HFF-Myc (cell line): ENCODE data around the gene WNK2.

ENCODE experiments used
- DNase-seq: peaks from one replicate; pipeline ENCODE4 v3.0.0-alpha.2; 2011; ENCODE audit warnings: low read depth; ENCODE audit errors: extremely low read depth
- H3K4me3 ChIP-seq: replicated peaks from 2 replicates; pipeline ENCODE4 v1.5.1; 2011; ENCODE audit warnings: low read depth, mild to moderate bottlenecking, control low read depth, low read length
- CTCF ChIP-seq: IDR thresholded peaks from 2 replicates; pipeline ENCODE4 v1.5.1; 2012; ENCODE audit warnings: mild to moderate bottlenecking, low read depth, low read length, control low read depth; ENCODE audit errors: missing control alignments

The WNK2 gene

GRCh38 chr9:93258419-93258817 lies 74.5 kb downstream of the WNK2 start:
- DNase-seq: no peak
- no peak overlapping the region for H3K4me3 ChIP-seq
- TF ChIP-seq CTCF: no peak

- no peak for DNase-seq
- H3K4me3 ChIP-seq: no peak overlapping the region
- TF ChIP-seq CTCF: no peak
Measured at GRCh38 chr9:93258818-93259489, 75.0 kb downstream of the WNK2 start.

GRCh38 chr9:93259490-93260262 lies 75.7 kb downstream of the WNK2 start:
- no peak for TF ChIP-seq CTCF
- no peak for DNase-seq
- no peak overlapping the region for H3K4me3 ChIP-seq

- TF ChIP-seq CTCF: no peak
- H3K4me3 ChIP-seq: no peak overlapping the region
- DNase-seq: no peak
Measured at GRCh38 chr9:93260263-93261066, 76.5 kb downstream of the WNK2 start.

GRCh38 chr9:93261281-93261680 lies 77.3 kb downstream of the WNK2 start:
- TF ChIP-seq CTCF: no peak
- DNase-seq: no peak
- H3K4me3 ChIP-seq: no peak overlapping the region

GRCh38 chr9:93261735-93262523 lies 78.0 kb downstream of the WNK2 start:
- no peak for DNase-seq
- no peak overlapping the region for H3K4me3 ChIP-seq
- no peak for TF ChIP-seq CTCF
